OCI-LY1 (cell line): ENCODE data around the gene HSBP1L1.

Experiments
- H2AFZ ChIP-seq: fragments of 200-600 bp; sonication (generic), shearing (Covaris generic); 2 replicates; pipeline ENCODE4 v1.6.0; 2014; ENCODE audit warnings: antibody characterized with exemption, mild to moderate bottlenecking, low read length
- H3F3A ChIP-seq: fragments of 200-600 bp; sonication (generic), shearing (Covaris generic); 2 replicates; pipeline ENCODE4 v1.6.0; 2014; ENCODE audit warnings: mild to moderate bottlenecking, antibody characterized with exemption, low read length, moderate library complexity; ENCODE audit not compliant: insufficient read depth
- H3K27ac ChIP-seq: fragments of 200-600 bp; sonication (generic); 2 replicates; pipeline ENCODE4 v1.5.1; 2014; ENCODE audit warnings: low read length, mixed run types, mild to moderate bottlenecking, low read depth; ENCODE audit not compliant: poor library complexity, severe bottlenecking
- H3K27me3 ChIP-seq: fragments of 200-600 bp; sonication (generic); 2 replicates; pipeline ENCODE4 v1.6.0; 2014; ENCODE audit warnings: antibody characterized with exemption, mild to moderate bottlenecking, low read length, moderate library complexity; ENCODE audit not compliant: insufficient read depth
- H3K36me3 ChIP-seq: fragments of 200-600 bp; sonication (generic); 2 replicates; pipeline ENCODE4 v1.6.1; 2014; ENCODE audit warnings: mild to moderate bottlenecking, antibody characterized with exemption, low read length, moderate library complexity, mixed read lengths; ENCODE audit not compliant: insufficient read depth
- H3K4me1 ChIP-seq: fragments of 200-600 bp; sonication (generic); 2 replicates; pipeline ENCODE4 v1.5.1; 2014; ENCODE audit warnings: mild to moderate bottlenecking, low read length, moderate library complexity; ENCODE audit not compliant: insufficient read depth, severe bottlenecking
- H3K4me2 ChIP-seq: fragments of 200-600 bp; sonication (generic), shearing (Covaris generic); 2 replicates; pipeline ENCODE4 v1.6.1; 2014; ENCODE audit warnings: low read length
- H3K4me3 ChIP-seq: fragments of 200-600 bp; sonication (generic); 2 replicates; pipeline ENCODE4 v1.5.1; 2014; ENCODE audit warnings: low read length, low read depth, mild to moderate bottlenecking, mixed read lengths; ENCODE audit not compliant: poor library complexity, severe bottlenecking
- H3K79me2 ChIP-seq: fragments of 200-600 bp; shearing (Covaris generic); 2 replicates; pipeline ENCODE4 v1.6.1; 2016; ENCODE audit warnings: mixed run types, low read length, mixed read lengths; ENCODE audit not compliant: insufficient read depth
- H3K9ac ChIP-seq: fragments of 200-600 bp; sonication (generic), shearing (Covaris generic); 2 replicates; pipeline ENCODE4 v1.6.1; 2014; ENCODE audit warnings: mild to moderate bottlenecking, low read length, mixed read lengths
- H3K9me2 ChIP-seq: fragments of 200-600 bp; sonication (generic), shearing (Covaris generic); 2 replicates; pipeline ENCODE4 v1.6.1; 2014; ENCODE audit warnings: low read depth, mild to moderate bottlenecking, low read length, mixed read lengths
- H3K9me3 ChIP-seq: fragments of 200-600 bp; shearing (Covaris generic); 2 replicates; pipeline ENCODE4 v1.6.1; 2014; ENCODE audit warnings: low read length, mixed read lengths
- H4K20me1 ChIP-seq: fragments of 200-600 bp; sonication (generic), shearing (Covaris generic); 2 replicates; pipeline ENCODE4 v1.6.0; 2016; ENCODE audit warnings: mild to moderate bottlenecking, low read length; ENCODE audit not compliant: insufficient read depth
- EZH2 ChIP-seq: fragments of 200-600 bp; sonication (generic), shearing (Covaris generic); IDR thresholded peaks from 2 replicates; pipeline ENCODE4 v1.8.0; 2017; ENCODE audit warnings: borderline replicate concordance, mixed run types, mild to moderate bottlenecking, antibody characterized with exemption, low read length, moderate library complexity, mixed read lengths
- TF ChIP-seq, protein P1 (sequence below): fragments of 200-600 bp; sonication (generic), shearing (Covaris generic); IDR thresholded peaks from 2 replicates; pipeline ENCODE4 v1.5.1; 2017; ENCODE audit warnings: mild to moderate bottlenecking, antibody characterized with exemption, low read length, moderate library complexity, mixed read lengths

HSBP1L1 gene

DNA sequence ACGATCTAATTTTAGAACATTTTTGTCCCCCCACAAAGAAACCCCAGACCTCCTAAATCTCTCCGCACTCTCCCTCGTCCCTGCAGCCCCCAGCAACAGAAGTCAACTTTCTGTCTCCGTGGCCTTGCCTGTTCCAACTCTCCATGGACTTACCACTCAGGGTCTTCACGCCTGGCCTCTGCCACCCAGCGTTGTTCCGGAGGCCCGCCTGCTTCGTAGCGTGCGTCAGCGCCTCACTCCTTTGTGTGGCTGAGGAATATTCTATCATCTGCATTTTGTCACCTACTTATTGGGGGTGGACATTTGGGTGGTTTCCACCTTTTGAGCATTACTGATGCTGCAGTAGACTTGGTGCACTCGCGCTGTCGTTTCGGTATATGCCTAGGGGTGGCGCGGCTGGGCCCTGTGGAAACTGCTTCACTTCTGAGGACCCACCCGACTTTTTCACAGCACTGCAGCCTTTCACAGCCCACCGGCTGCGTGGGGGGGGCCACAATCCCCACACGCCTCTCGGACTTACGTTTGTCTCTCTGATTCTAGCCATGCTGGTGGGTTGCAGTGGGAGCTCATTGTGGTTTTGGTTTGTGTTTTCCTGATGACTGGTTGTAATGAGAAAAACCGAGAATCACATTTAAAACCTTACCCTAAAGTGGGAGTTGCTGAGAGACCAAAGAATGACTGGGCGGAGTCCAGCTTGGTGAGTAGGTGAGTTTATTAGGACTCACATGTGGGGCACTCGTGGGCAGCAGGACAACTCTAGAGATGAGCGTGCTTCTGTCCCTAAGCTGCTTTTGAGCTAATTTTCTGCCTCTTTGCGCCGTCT lies 1.4 kb upstream of the HSBP1L1 start:
- Histone ChIP-seq H3K4me2 (peak overlapping the region; percentile 62; the same call in 1 of the 2 replicates), H3K27ac (peak overlapping the region; percentile 56), H3K9ac (peak overlapping the region; percentile 74; the same call in 1 of the 2 replicates), H3K79me2 (no peaks in the 10 kb centered on the region), H3F3A (no peaks in the 10 kb centered on the region), H3K36me3 (peaks cover 9% of the 10 kb centered on the region), H3K4me1 (peaks cover 62% of the 10 kb centered on the region), H3K4me3 (peak overlapping the region; percentile 67), H3K9me3 (no peaks in the 10 kb centered on the region), H4K20me1 (no peaks in the 10 kb centered on the region), H3K9me2 (no peaks in the 10 kb centered on the region), H3K27me3 (no peaks in the 10 kb centered on the region), H2AFZ (no peak overlapping the region)
- TF ChIP-seq, protein P1, sequence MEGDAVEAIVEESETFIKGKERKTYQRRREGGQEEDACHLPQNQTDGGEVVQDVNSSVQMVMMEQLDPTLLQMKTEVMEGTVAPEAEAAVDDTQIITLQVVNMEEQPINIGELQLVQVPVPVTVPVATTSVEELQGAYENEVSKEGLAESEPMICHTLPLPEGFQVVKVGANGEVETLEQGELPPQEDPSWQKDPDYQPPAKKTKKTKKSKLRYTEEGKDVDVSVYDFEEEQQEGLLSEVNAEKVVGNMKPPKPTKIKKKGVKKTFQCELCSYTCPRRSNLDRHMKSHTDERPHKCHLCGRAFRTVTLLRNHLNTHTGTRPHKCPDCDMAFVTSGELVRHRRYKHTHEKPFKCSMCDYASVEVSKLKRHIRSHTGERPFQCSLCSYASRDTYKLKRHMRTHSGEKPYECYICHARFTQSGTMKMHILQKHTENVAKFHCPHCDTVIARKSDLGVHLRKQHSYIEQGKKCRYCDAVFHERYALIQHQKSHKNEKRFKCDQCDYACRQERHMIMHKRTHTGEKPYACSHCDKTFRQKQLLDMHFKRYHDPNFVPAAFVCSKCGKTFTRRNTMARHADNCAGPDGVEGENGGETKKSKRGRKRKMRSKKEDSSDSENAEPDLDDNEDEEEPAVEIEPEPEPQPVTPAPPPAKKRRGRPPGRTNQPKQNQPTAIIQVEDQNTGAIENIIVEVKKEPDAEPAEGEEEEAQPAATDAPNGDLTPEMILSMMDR = peak; percentile 73
- TF ChIP-seq EZH2 = no peak

DNA sequence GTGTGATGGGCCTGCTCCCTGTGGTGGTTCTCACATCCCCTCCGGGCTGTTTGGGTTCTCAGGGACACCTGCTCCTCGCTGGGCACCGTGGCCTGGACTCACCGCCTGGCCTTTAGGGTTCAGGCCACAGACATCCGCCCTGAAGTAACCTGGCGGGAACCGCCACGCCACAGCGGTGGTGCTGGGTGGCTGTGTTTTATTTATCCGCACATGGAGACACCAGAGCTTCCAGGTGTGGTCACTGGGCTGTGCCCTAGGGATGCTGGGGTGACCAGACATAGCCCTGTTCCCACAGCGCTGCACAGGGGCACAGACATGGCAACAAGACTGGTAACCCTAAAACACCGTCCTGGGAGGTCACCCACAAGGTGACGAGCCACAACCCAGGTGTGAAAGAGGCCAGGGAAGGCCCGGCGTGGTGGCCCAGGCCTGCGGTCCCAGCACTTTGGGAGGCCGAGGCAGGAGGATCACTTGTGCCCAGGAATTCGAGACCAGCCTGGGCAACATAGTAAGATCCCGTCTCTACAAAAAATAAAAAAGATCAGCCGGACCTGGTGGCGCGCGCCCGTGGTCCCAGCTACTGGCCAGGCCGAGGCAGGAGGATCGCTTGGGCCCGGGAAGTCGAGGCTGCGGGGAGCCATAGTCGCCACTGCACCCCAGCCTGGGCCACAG lies 649 bp upstream of the HSBP1L1 start:
- Histone ChIP-seq H3K27me3 (no peaks in the 10 kb centered on the region), H4K20me1 (no peaks in the 10 kb centered on the region), H3K9me3 (no peaks in the 10 kb centered on the region), H2AFZ (no peak overlapping the region), H3K4me2 (peak overlapping the region; percentile 62), H3K4me1 (peaks cover 62% of the 10 kb centered on the region), H3K4me3 (peak overlapping the region; percentile 67), H3K79me2 (no peaks in the 10 kb centered on the region), H3K36me3 (peaks cover 12% of the 10 kb centered on the region), H3K27ac (peak overlapping the region; percentile 56), H3F3A (no peaks in the 10 kb centered on the region), H3K9me2 (no peaks in the 10 kb centered on the region), H3K9ac (peak overlapping the region; percentile 74; the same call in 1 of the 2 replicates)
- TF ChIP-seq, protein P1 = no peak
- TF ChIP-seq EZH2 = no peak

DNA sequence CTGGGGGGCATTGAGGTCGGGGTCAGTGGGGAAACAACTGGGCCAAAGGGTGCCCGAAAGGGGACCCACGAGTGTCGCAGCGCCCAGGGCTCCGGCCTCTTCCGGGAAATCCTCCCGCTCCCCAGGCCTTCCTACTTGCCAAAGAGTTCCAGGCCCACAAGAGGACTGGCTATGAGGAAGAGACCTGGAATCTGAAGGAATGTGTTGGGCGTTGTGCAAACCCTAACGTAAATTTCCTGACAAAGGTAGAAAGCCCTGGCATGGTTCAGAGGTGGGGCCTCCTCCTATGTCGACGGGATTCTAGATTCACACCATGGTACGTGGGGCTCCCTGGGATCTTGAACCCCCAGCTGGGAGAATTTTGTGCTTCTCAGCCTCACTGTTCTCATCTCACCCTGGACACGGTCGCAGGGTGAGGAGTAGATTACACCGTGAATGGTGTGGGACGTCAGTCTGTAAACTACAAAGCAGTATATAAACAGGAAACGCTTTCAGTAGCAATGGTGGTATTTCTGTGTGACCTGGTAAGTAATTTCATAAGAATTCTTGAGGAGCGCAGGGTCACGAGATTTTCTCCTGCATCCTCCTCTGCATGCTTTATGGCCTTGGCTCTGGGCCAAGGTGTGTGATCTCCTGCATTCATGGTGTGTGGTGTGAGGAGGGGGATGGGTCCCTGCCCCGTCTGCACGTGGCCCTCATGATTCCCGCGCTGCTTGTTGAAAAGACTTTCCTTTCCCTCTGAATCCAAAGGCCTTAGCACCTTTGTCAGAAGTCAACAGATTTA lies 868 bp downstream of the HSBP1L1 start:
- peak overlapping the region; percentile 62 for H3K4me2 ChIP-seq
- peaks cover 23% of the 10 kb centered on the region for H3K36me3 ChIP-seq
- H3F3A ChIP-seq = peaks cover 3% of the 10 kb centered on the region; the same call in 1 of the 2 replicates
- H3K9ac ChIP-seq = peak overlapping the region; percentile 74
- no peak overlapping the region for H2AFZ ChIP-seq
- H3K4me1 ChIP-seq = peaks cover 54% of the 10 kb centered on the region
- no peaks in the 10 kb centered on the region for H3K9me2 ChIP-seq
- H3K27ac ChIP-seq = peak overlapping the region; percentile 72
- H3K4me3 ChIP-seq = peak overlapping the region; percentile 67
- H3K9me3 ChIP-seq = no peaks in the 10 kb centered on the region
- no peaks in the 10 kb centered on the region for H3K79me2 ChIP-seq
- no peaks in the 10 kb centered on the region for H3K27me3 ChIP-seq
- TF ChIP-seq, protein P1 = no peak
- H4K20me1 ChIP-seq = no peaks in the 10 kb centered on the region
